ENCODE results near the gene SHMT2. TPM values are rescaled to one million over a fixed set of nuclear protein-coding genes. Genes with fewer than 3 reads are reported as not detected.

The SHMT2 gene
- total and polyA plus RNA-seq, 2 donors (not counting 1 experiment from before 2014, with no cell fraction given), result 154 to 380 TPM

DNA sequence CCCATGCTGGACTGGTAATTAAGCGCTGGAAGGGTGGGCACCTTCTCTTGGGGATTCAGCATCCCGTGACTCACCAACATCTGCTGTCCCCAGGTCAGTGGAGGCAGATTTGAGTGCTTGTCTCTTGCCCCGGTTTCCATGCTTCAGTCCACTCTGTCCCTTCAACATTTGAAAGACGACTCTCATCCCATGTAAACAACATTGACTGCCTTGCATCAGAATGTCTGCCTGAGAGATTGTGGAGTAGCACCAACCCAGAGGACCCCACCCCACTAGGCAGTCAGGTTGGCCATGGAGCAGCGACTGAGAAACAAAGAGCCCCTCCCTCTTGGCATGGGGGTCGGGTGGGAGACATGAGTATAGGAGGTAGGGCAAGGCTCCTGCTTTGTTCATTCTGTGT lies 26.4 kb downstream of the SHMT2 start:
- no peak for DNase-seq (ENCODE audit: low read depth in 2 of 2)
- Histone ChIP-seq H3K4me3 (replicated peaks in 1 of 4; ENCODE audit: control extremely low read depth in 1 of 4, insufficient read depth in 1 of 4, low read depth in 3 of 4, low read length in 4 of 4) (no peak overlapping the region), H3K9me3 (ENCODE audit: control insufficient read depth, insufficient read depth, low read depth, low read length) (no peaks in the 10 kb centered on the region), H3K79me2 (ENCODE audit: control insufficient read depth, insufficient read depth, low read length) (no peaks in the 10 kb centered on the region), H3K27me3 (ENCODE audit: control insufficient read depth, insufficient read depth, low read length) (no peaks in the 10 kb centered on the region), H3K4me2 (ENCODE audit: extremely low read depth, insufficient read depth, low read length) (no peak overlapping the region), H2AFZ (ENCODE audit: low read length) (no peak overlapping the region), H3K27ac (ENCODE audit: insufficient read depth, low read length) (no peak overlapping the region), H3K9ac (ENCODE audit: insufficient read depth, low read length) (no peak overlapping the region), H3K36me3 (ENCODE audit: control insufficient read depth, insufficient read depth, low read length) (peaks cover 12% of the 10 kb centered on the region), H4K20me1 (ENCODE audit: control insufficient read depth, extremely low read depth, insufficient read depth, low read length) (no peaks in the 10 kb centered on the region), H3K4me1 (ENCODE audit: control insufficient read depth, extremely low read depth, insufficient read depth, low read length) (no peaks in the 10 kb centered on the region)
- TF ChIP-seq EZH2 (IDR thresholded peaks at IDR 0.05; ENCODE audit: low read length, missing control alignments), result no peak
- TF ChIP-seq, protein P1, sequence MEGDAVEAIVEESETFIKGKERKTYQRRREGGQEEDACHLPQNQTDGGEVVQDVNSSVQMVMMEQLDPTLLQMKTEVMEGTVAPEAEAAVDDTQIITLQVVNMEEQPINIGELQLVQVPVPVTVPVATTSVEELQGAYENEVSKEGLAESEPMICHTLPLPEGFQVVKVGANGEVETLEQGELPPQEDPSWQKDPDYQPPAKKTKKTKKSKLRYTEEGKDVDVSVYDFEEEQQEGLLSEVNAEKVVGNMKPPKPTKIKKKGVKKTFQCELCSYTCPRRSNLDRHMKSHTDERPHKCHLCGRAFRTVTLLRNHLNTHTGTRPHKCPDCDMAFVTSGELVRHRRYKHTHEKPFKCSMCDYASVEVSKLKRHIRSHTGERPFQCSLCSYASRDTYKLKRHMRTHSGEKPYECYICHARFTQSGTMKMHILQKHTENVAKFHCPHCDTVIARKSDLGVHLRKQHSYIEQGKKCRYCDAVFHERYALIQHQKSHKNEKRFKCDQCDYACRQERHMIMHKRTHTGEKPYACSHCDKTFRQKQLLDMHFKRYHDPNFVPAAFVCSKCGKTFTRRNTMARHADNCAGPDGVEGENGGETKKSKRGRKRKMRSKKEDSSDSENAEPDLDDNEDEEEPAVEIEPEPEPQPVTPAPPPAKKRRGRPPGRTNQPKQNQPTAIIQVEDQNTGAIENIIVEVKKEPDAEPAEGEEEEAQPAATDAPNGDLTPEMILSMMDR (conservative IDR thresholded peaks at IDR 0.05 in 1 of 2, IDR thresholded peaks at IDR 0.05 in 1 of 2; ENCODE audit: low read depth in 1 of 2, low read length in 2 of 2), result no peak

DNA sequence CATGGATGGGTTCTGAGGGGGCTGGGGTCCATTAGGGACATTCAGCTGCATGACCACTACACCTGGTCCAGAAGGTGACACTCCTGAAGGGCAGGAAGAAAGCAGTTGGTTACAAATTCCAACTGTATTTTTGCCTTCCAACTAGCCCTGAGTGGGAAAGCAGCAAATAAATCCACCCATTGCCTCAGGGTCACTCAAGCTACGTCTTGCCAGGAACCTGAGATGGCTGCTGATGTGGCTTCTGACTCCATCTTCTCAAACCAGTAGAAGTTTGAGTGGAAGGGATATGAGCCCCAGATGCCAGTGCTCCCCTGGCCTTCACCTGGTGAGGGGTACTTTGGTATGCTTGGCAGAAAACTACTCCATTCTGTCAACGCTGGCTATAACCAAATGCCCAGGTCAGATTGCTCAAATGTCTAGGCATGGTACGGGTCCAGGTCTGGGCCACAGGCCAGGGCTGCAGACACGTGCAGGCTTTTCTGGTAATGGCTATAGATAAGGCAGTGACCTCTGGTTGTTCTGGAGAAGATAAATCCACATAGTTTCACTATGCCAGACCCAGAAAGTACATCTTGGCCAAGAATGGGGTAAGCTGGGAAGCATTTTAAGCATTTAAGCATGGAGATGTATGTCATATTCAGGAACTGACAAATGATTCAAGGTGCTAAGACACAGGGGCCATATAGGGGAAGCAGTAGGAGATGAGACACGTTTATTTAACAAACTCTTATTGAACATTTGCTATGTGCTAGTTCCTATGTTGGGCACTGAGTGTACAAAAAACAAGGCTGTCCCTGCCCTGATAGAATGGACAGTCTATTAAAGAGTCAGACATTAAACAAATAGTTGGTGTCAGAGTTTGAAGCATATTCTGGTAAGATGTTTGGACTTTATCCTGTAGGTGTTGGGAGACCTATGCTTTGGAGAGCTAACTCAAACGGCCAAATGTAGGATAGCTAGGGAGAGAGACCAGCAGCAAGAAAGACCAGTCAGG lies 29.8 kb downstream of the SHMT2 start:
- Histone ChIP-seq H3K4me2 (ENCODE audit: extremely low read depth, insufficient read depth, low read length) (no peak overlapping the region), H2AFZ (ENCODE audit: low read length) (no peak overlapping the region), H3K4me3 (replicated peaks in 1 of 4; ENCODE audit: control extremely low read depth in 1 of 4, insufficient read depth in 1 of 4, low read depth in 3 of 4, low read length in 4 of 4) (no peak overlapping the region), H3K27me3 (ENCODE audit: control insufficient read depth, insufficient read depth, low read length) (no peaks in the 10 kb centered on the region), H3K36me3 (ENCODE audit: control insufficient read depth, insufficient read depth, low read length) (peaks cover 14% of the 10 kb centered on the region), H3K4me1 (ENCODE audit: control insufficient read depth, extremely low read depth, insufficient read depth, low read length) (no peaks in the 10 kb centered on the region), H3K27ac (ENCODE audit: insufficient read depth, low read length) (no peak overlapping the region), H3K79me2 (ENCODE audit: control insufficient read depth, insufficient read depth, low read length) (no peaks in the 10 kb centered on the region), H4K20me1 (ENCODE audit: control insufficient read depth, extremely low read depth, insufficient read depth, low read length) (no peaks in the 10 kb centered on the region), H3K9me3 (ENCODE audit: control insufficient read depth, insufficient read depth, low read depth, low read length) (no peaks in the 10 kb centered on the region), H3K9ac (ENCODE audit: insufficient read depth, low read length) (no peak overlapping the region)
- TF ChIP-seq, protein P1 (conservative IDR thresholded peaks at IDR 0.05 in 1 of 2, IDR thresholded peaks at IDR 0.05 in 1 of 2; ENCODE audit: low read depth in 1 of 2, low read length in 2 of 2), result no peak
- no peak for TF ChIP-seq EZH2 (IDR thresholded peaks at IDR 0.05; ENCODE audit: low read length, missing control alignments)
- peak; percentile 44 to 76 for DNase-seq (ENCODE audit: low read depth in 2 of 2)

DNA sequence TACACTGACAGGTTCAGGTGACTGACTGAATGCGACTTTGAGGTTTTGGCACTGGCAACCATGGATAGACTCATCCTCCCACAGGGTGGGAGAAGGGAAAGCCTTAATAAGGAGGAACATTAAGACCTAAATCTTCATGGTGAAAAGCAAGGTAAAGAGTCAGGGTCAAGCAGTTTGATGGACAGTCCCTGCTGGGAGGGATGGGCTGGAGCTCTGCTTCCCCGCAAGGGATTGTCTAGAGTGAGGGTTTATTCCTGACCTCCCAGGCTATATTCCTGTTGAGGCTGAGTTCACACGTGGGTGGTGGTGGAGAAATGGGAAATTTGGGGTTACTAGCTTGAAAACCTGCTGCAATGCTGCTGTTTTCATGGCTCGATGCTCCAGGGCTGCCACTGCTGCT lies 30.9 kb downstream of the SHMT2 start:
- Histone ChIP-seq H3K36me3 (ENCODE audit: control insufficient read depth, insufficient read depth, low read length) (peaks cover 10% of the 10 kb centered on the region), H3K4me1 (ENCODE audit: control insufficient read depth, extremely low read depth, insufficient read depth, low read length) (no peaks in the 10 kb centered on the region), H3K27me3 (ENCODE audit: control insufficient read depth, insufficient read depth, low read length) (no peaks in the 10 kb centered on the region), H3K4me3 (replicated peaks in 1 of 4; ENCODE audit: control extremely low read depth in 1 of 4, insufficient read depth in 1 of 4, low read depth in 3 of 4, low read length in 4 of 4) (no peak overlapping the region), H3K9me3 (ENCODE audit: control insufficient read depth, insufficient read depth, low read depth, low read length) (no peaks in the 10 kb centered on the region), H3K9ac (ENCODE audit: insufficient read depth, low read length) (no peak overlapping the region), H4K20me1 (ENCODE audit: control insufficient read depth, extremely low read depth, insufficient read depth, low read length) (no peaks in the 10 kb centered on the region), H3K27ac (ENCODE audit: insufficient read depth, low read length) (no peak overlapping the region), H2AFZ (ENCODE audit: low read length) (no peak overlapping the region), H3K79me2 (ENCODE audit: control insufficient read depth, insufficient read depth, low read length) (no peaks in the 10 kb centered on the region), H3K4me2 (ENCODE audit: extremely low read depth, insufficient read depth, low read length) (no peak overlapping the region)
- TF ChIP-seq EZH2 (IDR thresholded peaks at IDR 0.05; ENCODE audit: low read length, missing control alignments), result no peak
- TF ChIP-seq, protein P1 (conservative IDR thresholded peaks at IDR 0.05 in 1 of 2, IDR thresholded peaks at IDR 0.05 in 1 of 2; ENCODE audit: low read depth in 1 of 2, low read length in 2 of 2), result no peak
- no peak for DNase-seq (ENCODE audit: low read depth in 2 of 2)
